Heart left ventricle (tissue), 16 donors: Measurements from ENCODE around the gene RBM15. TPM values are rescaled to one million over a fixed set of nuclear protein-coding genes. Genes with fewer than 3 reads are reported as not detected.

Experiments used
- ATAC-seq, 4 donors: fragments of 200-7000 bp; cut with Tn5 transposase; one replicate each; pipeline ENCODE4 v1.9.1; 2020 to 2022; ENCODE audit warnings: moderate library complexity in 4 of 4, mild to moderate bottlenecking in 3 of 4, moderate number of reproducible peaks in 1 of 4
- DNase-seq, 5 donors: peaks; one replicate each; pipeline ENCODE4 v3.0.0-alpha.2; 2020
- H3K27ac ChIP-seq, 12 donors: fragments of 200-600 bp; sonication (generic) in 4 of 12; one replicate each; pipeline versions ENCODE4 v1.5.0 to v1.8.0; 2016 to 2022; ENCODE audit warnings: mild to moderate bottlenecking in 2 of 12
- H3K27me3 ChIP-seq, 9 donors: fragments of 200-600 bp; sonication (generic) in 2 of 9; one replicate each; pipeline versions ENCODE4 v1.5.1 to v1.8.0; 2016 to 2022; ENCODE audit warnings: mild to moderate bottlenecking in 3 of 9
- H3K36me3 ChIP-seq, 9 donors: fragments of 200-600 bp; sonication (generic) in 2 of 9; one replicate each; pipeline versions ENCODE4 v1.5.0 to v1.8.0; 2018 to 2022; ENCODE audit warnings: mild to moderate bottlenecking in 2 of 9
- H3K4me1 ChIP-seq, 12 donors: fragments of 200-600 bp; sonication (generic) in 4 of 12; one replicate each; pipeline versions ENCODE4 v1.5.0 to v1.8.0; 2016 to 2022; ENCODE audit warnings: mild to moderate bottlenecking in 3 of 12
- H3K4me3 ChIP-seq, 12 donors: fragments of 200-600 bp; sonication (generic) in 4 of 12; one replicate each; pipeline versions ENCODE4 v1.5.0 to v1.8.0; 2017 to 2022; ENCODE audit warnings: mild to moderate bottlenecking in 9 of 12, moderate library complexity in 4 of 12
- H3K9me3 ChIP-seq, 12 donors: fragments of 200-600 bp; sonication (generic) in 4 of 12; one replicate each; pipeline versions ENCODE4 v1.5.0 to v1.8.0; 2016 to 2022; ENCODE audit warnings: mild to moderate bottlenecking in 1 of 12
- POLR2A ChIP-seq, 2 donors: fragments of 450-650 bp; IDR thresholded peaks; one replicate each; pipeline ENCODE4 v1.6.1; 2017; ENCODE audit warnings: antibody characterized with exemption in 2 of 2, mild to moderate bottlenecking in 2 of 2, moderate library complexity in 2 of 2
- WGBS, 4 donors: extraction: QIAGEN DNeasy Blood & Tissue Kit in 2 of 4; methylation state at CpG; one replicate each; pipeline versions ENCODE4 v1.1.5 to v1.1.7; 2013 to 2018; 5-methylcytosine and 5-hydroxymethylcytosine counted together
- intact Hi-C, 10 donors: fragments of 100-400 bp; cut with DNase I; formaldehyde crosslinking; loops; one replicate each; pipeline versions ENCODE4 v1.11.1 to v1.14.2; 2022
- polyA plus RNA-seq, 2 donors: library from polyadenylated mRNA; stranded (reverse); fragments of 200-250 nt; gene quantifications; one replicate each; pipeline ENCODE4 v1.2.3, GENCODE V29; 2013
- total RNA-seq, 9 donors: library from RNA; depleted of rRNA in 2 of 9; stranded (reverse); fragments of >200 nt in 2 of 9; fragmentation: NEBNext Ultra II Directional in 3 of 9; extraction: Animal tissue kit (Norgen Biotek cat#: 25700) in 3 of 9; gene quantifications; one replicate each; pipeline versions ENCODE4 v1.1.0 to v1.2.4, GENCODE V29; 2016 to 2023
- TF ChIP-seq, protein P1 (sequence below), 12 donors: fragments of 200-600 bp; sonication (generic) in 4 of 12; IDR thresholded peaks; one replicate each; pipeline versions ENCODE4 v1.5.0 to v1.8.0; 2018 to 2022; ENCODE audit warnings: antibody characterized with exemption in 12 of 12, mild to moderate bottlenecking in 5 of 12
- donor health status: ischemic (EF 13 %, LVEDD 7.1; RV severe dilation, severe dysfunction).
- donor health status: healthy with polysubstance abuse.
- donor health status: DM: no; HTN: yes; CAD: no.
- donor health status: DM: no; HTN: no; CAD: no.
- donor health status: ischemic (EF 25% LVEDD 6.9; RV normal size, moderate dysfunction).
- donor health status: ischemic (EF 25% LVEDD 5.7; RV mildly dilated, moderate dysfunction).
- donor health status: healthy.
- donor health status: DM: yes; HTN: yes; CAD: no.
- donor health status: ischemic (EF 35%, LVEDD 5.7; RV mildly dilated, moderate dysfunction).
- donor health status: nonischemic (EF 11% LVEDD 7.7; RV severe dilation, severe dysfunction).
- donor health status: DM: yes; HTN: yes; CAD: no.
- donor health status: PGD.
- donor health status: ischemic (EF 29% LVEDD 5.4; RV normal size, mild dysfunction).
- donor health status: nonischemic (EF 23%, LVEDD 6.1; RV moderate dilation, normal function).

The RBM15 gene
- total and polyA plus RNA-seq, 11 donors: 4.6 to 24.4 (median 16.3) TPM

- H3K27me3 ChIP-seq: no peaks in the 10 kb centered on the region
- TF ChIP-seq, protein P1, sequence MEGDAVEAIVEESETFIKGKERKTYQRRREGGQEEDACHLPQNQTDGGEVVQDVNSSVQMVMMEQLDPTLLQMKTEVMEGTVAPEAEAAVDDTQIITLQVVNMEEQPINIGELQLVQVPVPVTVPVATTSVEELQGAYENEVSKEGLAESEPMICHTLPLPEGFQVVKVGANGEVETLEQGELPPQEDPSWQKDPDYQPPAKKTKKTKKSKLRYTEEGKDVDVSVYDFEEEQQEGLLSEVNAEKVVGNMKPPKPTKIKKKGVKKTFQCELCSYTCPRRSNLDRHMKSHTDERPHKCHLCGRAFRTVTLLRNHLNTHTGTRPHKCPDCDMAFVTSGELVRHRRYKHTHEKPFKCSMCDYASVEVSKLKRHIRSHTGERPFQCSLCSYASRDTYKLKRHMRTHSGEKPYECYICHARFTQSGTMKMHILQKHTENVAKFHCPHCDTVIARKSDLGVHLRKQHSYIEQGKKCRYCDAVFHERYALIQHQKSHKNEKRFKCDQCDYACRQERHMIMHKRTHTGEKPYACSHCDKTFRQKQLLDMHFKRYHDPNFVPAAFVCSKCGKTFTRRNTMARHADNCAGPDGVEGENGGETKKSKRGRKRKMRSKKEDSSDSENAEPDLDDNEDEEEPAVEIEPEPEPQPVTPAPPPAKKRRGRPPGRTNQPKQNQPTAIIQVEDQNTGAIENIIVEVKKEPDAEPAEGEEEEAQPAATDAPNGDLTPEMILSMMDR (IDR thresholded peaks at IDR 0.05): no peak
- no peak for TF ChIP-seq POLR2A (IDR thresholded peaks at IDR 0.05)
- H3K36me3 ChIP-seq: no peaks in the 10 kb centered on the region
- no peak overlapping the region for H3K27ac ChIP-seq
- H3K4me3 ChIP-seq: no peak overlapping the region
- peaks cover 0 to 10% (median 0%) of the 10 kb centered on the region in 12 donors for H3K4me1 ChIP-seq
- H3K9me3 ChIP-seq: no peaks in the 10 kb centered on the region
- 87 to 94% (median 90%) methylated on average over 3 of the region's 3 CpGs for WGBS, 4 donors
- intact Hi-C loops: no loop called here
- DNase-seq: no peak
- no peak for ATAC-seq
Measured at GRCh38 chr1:110302836-110303235, 36.3 kb upstream of the RBM15 start.

DNA sequence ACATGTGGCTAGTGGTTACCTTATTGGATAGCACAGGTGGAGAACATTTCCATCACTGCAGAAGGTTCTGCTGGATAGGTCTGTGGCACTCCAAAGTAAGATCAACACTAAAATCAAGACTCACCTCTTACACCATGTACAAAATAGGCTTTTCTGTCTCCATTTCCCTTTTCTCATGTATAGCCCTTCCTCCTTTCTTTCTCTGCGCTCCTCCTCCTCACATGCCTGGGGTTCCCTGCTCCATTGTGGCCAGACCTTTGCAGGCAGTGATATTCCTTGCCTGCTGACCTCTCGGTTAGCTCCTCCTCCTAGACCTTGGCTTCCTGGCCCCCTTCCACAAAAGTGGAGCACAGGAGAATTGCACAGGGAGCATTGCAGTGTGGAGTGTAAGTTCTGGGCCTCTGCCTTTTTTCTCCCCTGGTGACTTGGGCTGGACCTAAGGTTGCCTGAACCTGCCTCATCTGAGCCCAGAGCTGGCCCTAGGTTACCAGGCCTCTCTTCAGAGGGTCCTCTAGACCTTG is 33.2 kb upstream of the RBM15 start:
- intact Hi-C loops: no loop called here
- DNase-seq: no peak
- ATAC-seq: no peak
- Histone ChIP-seq H3K36me3 (no peaks in the 10 kb centered on the region), H3K27me3 (no peaks in the 10 kb centered on the region), H3K4me1 (peaks cover 0 to 40% (median 12%) of the 10 kb centered on the region in 12 donors), H3K9me3 (no peaks in the 10 kb centered on the region), H3K4me3 (no peak overlapping the region), H3K27ac (no peak overlapping the region)
- WGBS, 4 donors: 44 to 95% (median 77%) methylated on average over 2 of the region's 2 CpGs
- TF ChIP-seq, protein P1 (IDR thresholded peaks at IDR 0.05): no peak
- no peak for TF ChIP-seq POLR2A (IDR thresholded peaks at IDR 0.05)

DNA sequence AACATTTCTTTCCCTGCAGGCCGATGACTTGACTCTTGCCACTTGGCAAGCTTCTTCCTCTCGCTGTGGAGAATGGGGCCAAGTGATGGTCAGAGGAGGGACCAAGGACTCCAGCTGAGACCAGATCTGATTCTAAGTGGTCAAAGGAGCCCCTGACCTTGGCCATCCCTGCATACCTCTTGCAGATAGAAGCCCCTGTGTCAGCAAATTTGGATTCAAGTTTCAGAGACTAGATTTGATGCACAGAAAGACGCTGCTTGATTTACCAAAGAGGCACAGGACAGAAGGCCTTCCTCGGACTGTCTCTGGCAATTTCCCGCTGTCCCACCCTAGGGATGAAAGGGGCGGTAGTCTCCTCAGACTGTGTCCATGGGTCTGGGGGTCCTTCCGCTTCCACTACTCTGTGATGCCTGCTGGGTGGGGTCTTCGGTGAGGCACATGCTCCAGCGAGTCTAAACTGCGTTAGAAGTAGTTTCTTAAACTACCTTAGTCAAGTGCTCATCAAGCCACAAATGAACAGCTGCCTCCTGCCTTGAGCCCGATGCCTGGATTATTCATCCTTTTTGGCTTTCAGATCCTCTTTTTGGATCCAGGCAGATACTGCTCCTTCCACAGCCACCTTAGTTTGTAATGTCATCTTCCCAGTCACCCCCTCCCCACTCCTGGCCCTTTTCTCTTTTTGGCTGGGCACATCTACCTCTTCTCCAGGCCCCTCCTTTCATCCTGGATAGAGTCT is 31.8 kb upstream of the RBM15 start:
- DNase-seq (no peak), ATAC-seq (peak in 1 of 4 donors; percentile 21)
- intact Hi-C loops: no loop called here
- TF ChIP-seq, protein P1 (IDR thresholded peaks at IDR 0.05): no peak
- no peak for TF ChIP-seq POLR2A (IDR thresholded peaks at IDR 0.05)
- H3K4me3 ChIP-seq: no peak overlapping the region
- no peaks in the 10 kb centered on the region for H3K9me3 ChIP-seq
- H3K27me3 ChIP-seq: no peaks in the 10 kb centered on the region
- H3K4me1 ChIP-seq: peaks cover 0 to 50% (median 16%) of the 10 kb centered on the region in 12 donors
- WGBS, 4 donors: 81 to 84% (median 82%) methylated on average over 11 of the region's 11 CpGs
- H3K27ac ChIP-seq: no peak overlapping the region
- no peaks in the 10 kb centered on the region for H3K36me3 ChIP-seq

GRCh38 chr1:110308247-110308646 is 30.9 kb upstream of the RBM15 start:
- Histone ChIP-seq H3K27ac (no peak overlapping the region), H3K4me1 (peaks cover 0 to 56% (median 18%) of the 10 kb centered on the region in 12 donors), H3K27me3 (no peaks in the 10 kb centered on the region), H3K36me3 (no peaks in the 10 kb centered on the region), H3K9me3 (no peaks in the 10 kb centered on the region), H3K4me3 (no peak overlapping the region)
- intact Hi-C loops: no loop called here
- DNase-seq: no peak
- 72 to 87% (median 80%) methylated on average over 3 of the region's 3 CpGs for WGBS, 4 donors
- peak in 1 of 4 donors; percentile 62 for ATAC-seq
- TF ChIP-seq, protein P1 (IDR thresholded peaks at IDR 0.05): no peak
